Activated effector memory CD4-positive, alpha-beta T cell treated with anti-CD3 and anti-CD28 coated beads, Interleukin-2, amount 50 U/mL, for 16 hours (primary cell): ENCODE measurements around the gene KDSR.

Source experiments
- DNase-seq: peaks from one replicate; pipeline ENCODE4 v3.0.0-alpha.2; 2020

The KDSR gene

GRCh38 chr18:63319383-63320122, 47.5 kb downstream of the KDSR start, which contains the start of gene BCL2:
TSS of gene BCL2 (minus strand) at chr18:63319769.
- DNase-seq, result no peak

- no peak for DNase-seq
Observed at GRCh38 chr18:63318889-63319382, 48.1 kb downstream of the KDSR start.

- DNase-seq, result peak; percentile 93
Observed at GRCh38 chr18:63317982-63318888, 48.8 kb downstream of the KDSR start.

GRCh38 chr18:63317556-63317946, 49.5 kb downstream of the KDSR start:
- no peak for DNase-seq

GRCh38 chr18:63316612-63317555, 50.1 kb downstream of the KDSR start:
- DNase-seq, result no peak

GRCh38 chr18:63315876-63316275, 51.1 kb downstream of the KDSR start:
- no peak for DNase-seq

GRCh38 chr18:63315131-63315662, 51.8 kb downstream of the KDSR start:
- no peak for DNase-seq

GRCh38 chr18:63314062-63314790, 52.8 kb downstream of the KDSR start:
- no peak for DNase-seq

GRCh38 chr18:63313396-63313917, 53.5 kb downstream of the KDSR start:
- DNase-seq, result no peak

GRCh38 chr18:63312737-63313395, 54.1 kb downstream of the KDSR start:
- DNase-seq, result no peak

GRCh38 chr18:63312019-63312409, 55.0 kb downstream of the KDSR start:
- no peak for DNase-seq

GRCh38 chr18:63311118-63312018, 55.6 kb downstream of the KDSR start:
- no peak for DNase-seq

- peak; percentile 77 for DNase-seq
Observed at GRCh38 chr18:63309422-63309821, 57.6 kb downstream of the KDSR start.

- no peak for DNase-seq
Observed at GRCh38 chr18:63307551-63308200, 59.3 kb downstream of the KDSR start.

- DNase-seq, result no peak
Observed at GRCh38 chr18:63306819-63307550, 60.0 kb downstream of the KDSR start.

- no peak for DNase-seq
Observed at GRCh38 chr18:63306249-63306648, 60.8 kb downstream of the KDSR start.

- no peak for DNase-seq
Observed at GRCh38 chr18:63303547-63303946, 63.5 kb downstream of the KDSR start.

GRCh38 chr18:63302636-63303405, 64.2 kb downstream of the KDSR start:
- DNase-seq, result no peak
